SK-N-SH (cell line): ENCODE results near the gene RCAN3. TPM values are rescaled to one million over a fixed set of nuclear protein-coding genes. Genes with fewer than 3 reads are reported as not detected.

Experiments used
- CTCF ChIA-PET: fragments of 300-600, 350-600 bp; formaldehyde crosslinking; extraction: SDS; loops from one replicate; lab custom pipeline; 2021; lab: Yijun Ruan, JAX
- POLR2A ChIA-PET: fragments of 350-600 bp; sonication (Branson Sonifier 250); formaldehyde crosslinking; extraction: SDS; loops from one replicate; lab custom pipeline; 2020; ENCODE audit warnings: antibody characterized with exemption, inconsistent platforms; lab: Yijun Ruan, JAX
- DNase-seq: peaks from one replicate; pipeline ENCODE4 v3.0.0; 2012
- H2AFZ ChIP-seq: fragments of 200-600 bp; sonication (generic); 2 replicates; pipeline ENCODE4 v1.8.1; 2016; ENCODE audit warnings: antibody characterized with exemption, mild to moderate bottlenecking, low read depth
- H3F3A ChIP-seq: fragments of 200-600 bp; sonication (generic); replicated peaks from 2 replicates; pipeline ENCODE3; 2016; ENCODE audit warnings: antibody characterized with exemption, mild to moderate bottlenecking; ENCODE audit not compliant: insufficient read depth
- H3K27ac ChIP-seq, 2 experiments: fragments of 200-500 bp in 1 of 2; fragments of 200-600 bp in 1 of 2; sonication (Bioruptor generic) in 1 of 2; sonication (generic), shearing (Covaris generic) in 1 of 2; 2 replicates each; pipeline versions ENCODE4 v1.5.1 to v1.6.1; 2014 to 2016; ENCODE audit warnings: low read depth in 2 of 2, inconsistent platforms in 1 of 2, low read length in 1 of 2, mild to moderate bottlenecking in 1 of 2, mixed read lengths in 1 of 2
- H3K27me3 ChIP-seq: fragments of 200-600 bp; sonication (generic), shearing (Covaris generic); 2 replicates; pipeline ENCODE4 v1.6.1; 2016; ENCODE audit warnings: mixed run types; ENCODE audit not compliant: insufficient read depth
- H3K36me3 ChIP-seq, 2 experiments: fragments of 200-500 bp in 1 of 2; fragments of 200-600 bp in 1 of 2; sonication (Bioruptor generic) in 1 of 2; sonication (generic) in 1 of 2; replicated peaks in 1 of 2; 2 replicates each; pipeline versions ENCODE3 to v1.5.1; 2014 to 2016; ENCODE audit warnings: low read length in 1 of 2, mild to moderate bottlenecking in 1 of 2; ENCODE audit not compliant: insufficient read depth in 2 of 2, control insufficient read depth in 1 of 2
- H3K4me1 ChIP-seq, 2 experiments: fragments of 200-500 bp in 1 of 2; fragments of 200-600 bp in 1 of 2; sonication (Bioruptor generic) in 1 of 2; sonication (generic), shearing (Covaris generic) in 1 of 2; 2 replicates each; pipeline versions ENCODE4 v1.5.1 to v1.6.1; 2014 to 2016; ENCODE audit warnings: low read depth in 1 of 2, low read length in 1 of 2, mixed run types in 1 of 2; ENCODE audit not compliant: insufficient read depth in 2 of 2, control insufficient read depth in 1 of 2
- H3K4me2 ChIP-seq: fragments of 200-600 bp; sonication (generic), shearing (Covaris generic); 2 replicates; pipeline ENCODE4 v1.6.1; 2017; ENCODE audit warnings: mixed run types
- H3K4me3 ChIP-seq, 2 experiments: fragments of 200-500 bp in 1 of 2; fragments of 200-600 bp in 1 of 2; sonication (Bioruptor generic) in 1 of 2; sonication (generic), shearing (Covaris generic) in 1 of 2; 2 replicates each; pipeline versions ENCODE4 v1.5.1 to v1.8.1; 2014 to 2016; ENCODE audit warnings: low read depth in 2 of 2, inconsistent platforms in 1 of 2, low read length in 1 of 2, mild to moderate bottlenecking in 1 of 2, mixed read lengths in 1 of 2, moderate library complexity in 1 of 2
- H3K79me2 ChIP-seq: fragments of 200-600 bp; sonication (generic); 2 replicates; pipeline ENCODE4 v1.8.1; 2017; ENCODE audit warnings: mild to moderate bottlenecking; ENCODE audit not compliant: insufficient read depth
- H3K9ac ChIP-seq: fragments of 200-600 bp; sonication (generic); 2 replicates; pipeline ENCODE4 v1.6.1; 2017; ENCODE audit warnings: mixed run types
- H3K9me2 ChIP-seq: fragments of 200-600 bp; sonication (generic); 2 replicates; pipeline ENCODE4 v1.6.1; 2017; ENCODE audit warnings: mixed run types
- H3K9me3 ChIP-seq: fragments of 200-600 bp; sonication (generic); 2 replicates; pipeline ENCODE4 v1.6.1; 2017; ENCODE audit warnings: mixed run types, mild to moderate bottlenecking, moderate library complexity
- H4K20me1 ChIP-seq: fragments of 200-600 bp; sonication (generic); 2 replicates; pipeline ENCODE4 v1.6.1; 2017; ENCODE audit warnings: mild to moderate bottlenecking, mixed run types; ENCODE audit not compliant: insufficient read depth
- CHD2 ChIP-seq: fragments of 150-350 bp; IDR thresholded peaks from 2 replicates; pipeline ENCODE4 v1.6.1; 2018; ENCODE audit warnings: low read length; ENCODE audit not compliant: partially characterized antibody
- EP300 ChIP-seq, 2 experiments: IDR thresholded peaks; 2 replicates each; pipeline versions ENCODE4 v1.4.0 to v1.6.1; 2012; ENCODE audit warnings: borderline replicate concordance in 1 of 2, low read depth in 1 of 2, low read length in 1 of 2
- EZH2phosphoT487 ChIP-seq: fragments of 200-600 bp; sonication (generic); IDR thresholded peaks from 2 replicates; pipeline ENCODE4 v1.6.1; 2017; ENCODE audit warnings: low read depth, mixed run types, mild to moderate bottlenecking, antibody characterized with exemption, moderate library complexity, borderline replicate concordance
- GABPA ChIP-seq: IDR thresholded peaks from 2 replicates; pipeline ENCODE4 v1.4.0; 2012; ENCODE audit warnings: low read depth, mild to moderate bottlenecking
- MAX ChIP-seq: IDR thresholded peaks from 2 replicates; pipeline ENCODE4 v1.4.0; 2012; ENCODE audit warnings: low read depth
- MEF2A ChIP-seq: IDR thresholded peaks from 2 replicates; pipeline ENCODE4 v1.4.0; 2012; ENCODE audit warnings: low read depth, borderline replicate concordance
- MXI1 ChIP-seq: IDR thresholded peaks from 2 replicates; pipeline ENCODE4 v1.6.1; 2012; ENCODE audit warnings: mild to moderate bottlenecking, low read depth, low read length, improper control_type of control experiment
- POLR2AphosphoS5 ChIP-seq: IDR thresholded peaks from 2 replicates; pipeline ENCODE4 v1.6.1; 2012; ENCODE audit warnings: low read depth, low read length
- RAD21 ChIP-seq: IDR thresholded peaks from 2 replicates; pipeline ENCODE4 v1.6.1; 2012; ENCODE audit warnings: mild to moderate bottlenecking, low read length
- SMC3 ChIP-seq: IDR thresholded peaks from 2 replicates; pipeline ENCODE4 v1.6.1; 2012; ENCODE audit warnings: low read depth, low read length, improper control_type of control experiment
- TAF1 ChIP-seq: IDR thresholded peaks from 2 replicates; pipeline ENCODE4 v1.6.1; 2012; ENCODE audit warnings: low read depth, mild to moderate bottlenecking, low read length, moderate library complexity, borderline replicate concordance
- TCF12 ChIP-seq: IDR thresholded peaks from 2 replicates; pipeline ENCODE4 v1.4.0; 2012
- YY1 ChIP-seq: IDR thresholded peaks from 2 replicates; pipeline ENCODE4 v1.4.0; 2012; ENCODE audit warnings: low read depth, mild to moderate bottlenecking
- ZBTB33 ChIP-seq: IDR thresholded peaks from 2 replicates; pipeline ENCODE4 v1.4.0; 2012; ENCODE audit warnings: low read depth, borderline replicate concordance
- WGBS: methylation state at CpG from one replicate; pipeline ENCODE4 v1.1.6; 2017; ENCODE audit warnings: low lambda C conversion rate; 5-methylcytosine and 5-hydroxymethylcytosine counted together
- polyA plus RNA-seq, 3 experiments: library from polyadenylated mRNA; depleted of rRNA; stranded (reverse); fragments of >200 nt; gene quantifications; 2 replicates each; pipeline ENCODE4 v1.2.3, GENCODE V29; 2012
- TF ChIP-seq, protein P1 (sequence below): fragments of 200-600 bp; sonication (generic); IDR thresholded peaks from 2 replicates; pipeline ENCODE4 v1.6.1; 2017; ENCODE audit warnings: antibody characterized with exemption, mild to moderate bottlenecking, moderate library complexity
- TF ChIP-seq, protein P2 (sequence below): fragments of 150-350 bp; IDR thresholded peaks from 2 replicates; pipeline ENCODE4 v1.6.1; 2017; ENCODE audit warnings: antibody characterized with exemption, low read length, low read depth, borderline replicate concordance

Gene RCAN3
- polyA plus RNA-seq, 1 of the 3 experiments (the other 2 are of a cell fraction), result 4.8 TPM

DNA sequence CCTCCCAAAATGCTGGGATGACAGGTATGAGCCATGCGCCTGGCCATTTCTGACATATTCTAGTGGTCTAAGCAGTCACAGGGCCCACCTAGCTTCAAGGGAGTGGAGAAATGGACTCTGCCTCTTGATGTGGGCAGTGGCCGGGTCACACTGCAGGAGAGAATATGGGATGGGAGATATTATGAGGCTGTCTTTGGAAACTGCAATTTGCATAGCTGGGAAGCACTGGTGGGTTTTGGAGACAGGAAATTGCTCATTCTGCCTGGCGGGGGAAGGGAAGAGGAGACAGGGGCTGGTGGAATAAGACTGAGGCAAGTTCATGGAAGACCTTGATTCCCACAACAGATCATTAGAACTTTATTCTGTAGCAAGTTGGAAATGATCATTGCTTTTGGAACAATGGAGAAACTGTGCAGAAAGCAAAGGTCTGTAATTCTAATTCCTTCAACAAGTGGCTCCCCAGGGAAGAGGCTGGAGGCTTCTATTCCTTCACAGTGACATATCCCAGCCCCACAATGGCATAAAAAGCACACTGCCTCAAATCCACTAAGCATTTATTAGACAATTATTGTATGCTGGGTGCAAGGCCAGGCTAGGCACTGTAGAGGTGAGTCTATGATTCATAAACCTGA is 63.7 kb downstream of the RCAN3 start:
- Histone ChIP-seq H3K4me3 (no peak overlapping the region), H3F3A (no peaks in the 10 kb centered on the region), H3K4me1 (peaks cover 0 to 6% of the 10 kb centered on the region in 2 experiments; a peak in 1 of 4 replicates), H3K9ac (no peak overlapping the region), H4K20me1 (no peaks in the 10 kb centered on the region), H3K4me2 (0 out of 2 replicates have a peak overlapping the region, but pooled peaks have one; percentile 28), H2AFZ (no peak overlapping the region), H3K9me3 (no peaks in the 10 kb centered on the region), H3K27ac (no peak overlapping the region), H3K79me2 (no peaks in the 10 kb centered on the region), H3K36me3 (no peaks in the 10 kb centered on the region), H3K27me3 (no peaks in the 10 kb centered on the region), H3K9me2 (no peaks in the 10 kb centered on the region)
- TF ChIP-seq CHD2, result no peak
- TF ChIP-seq GABPA, result no peak
- TF ChIP-seq, protein P1, sequence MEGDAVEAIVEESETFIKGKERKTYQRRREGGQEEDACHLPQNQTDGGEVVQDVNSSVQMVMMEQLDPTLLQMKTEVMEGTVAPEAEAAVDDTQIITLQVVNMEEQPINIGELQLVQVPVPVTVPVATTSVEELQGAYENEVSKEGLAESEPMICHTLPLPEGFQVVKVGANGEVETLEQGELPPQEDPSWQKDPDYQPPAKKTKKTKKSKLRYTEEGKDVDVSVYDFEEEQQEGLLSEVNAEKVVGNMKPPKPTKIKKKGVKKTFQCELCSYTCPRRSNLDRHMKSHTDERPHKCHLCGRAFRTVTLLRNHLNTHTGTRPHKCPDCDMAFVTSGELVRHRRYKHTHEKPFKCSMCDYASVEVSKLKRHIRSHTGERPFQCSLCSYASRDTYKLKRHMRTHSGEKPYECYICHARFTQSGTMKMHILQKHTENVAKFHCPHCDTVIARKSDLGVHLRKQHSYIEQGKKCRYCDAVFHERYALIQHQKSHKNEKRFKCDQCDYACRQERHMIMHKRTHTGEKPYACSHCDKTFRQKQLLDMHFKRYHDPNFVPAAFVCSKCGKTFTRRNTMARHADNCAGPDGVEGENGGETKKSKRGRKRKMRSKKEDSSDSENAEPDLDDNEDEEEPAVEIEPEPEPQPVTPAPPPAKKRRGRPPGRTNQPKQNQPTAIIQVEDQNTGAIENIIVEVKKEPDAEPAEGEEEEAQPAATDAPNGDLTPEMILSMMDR, result no peak
- TF ChIP-seq ZBTB33, result no peak
- no peak for TF ChIP-seq EP300 (IDR thresholded peaks at IDR 0.05; ENCODE audit: borderline replicate concordance in 1 of 2, low read depth in 1 of 2, low read length in 1 of 2)
- TF ChIP-seq TAF1, result no peak
- TF ChIP-seq SMC3, result no peak
- no peak for TF ChIP-seq TCF12
- no peak for DNase-seq
- 75% methylated on average over 3 of the region's 3 CpGs for WGBS
- CTCF ChIA-PET, result no interaction called here
- POLR2A ChIA-PET, result no interaction called here

DNA sequence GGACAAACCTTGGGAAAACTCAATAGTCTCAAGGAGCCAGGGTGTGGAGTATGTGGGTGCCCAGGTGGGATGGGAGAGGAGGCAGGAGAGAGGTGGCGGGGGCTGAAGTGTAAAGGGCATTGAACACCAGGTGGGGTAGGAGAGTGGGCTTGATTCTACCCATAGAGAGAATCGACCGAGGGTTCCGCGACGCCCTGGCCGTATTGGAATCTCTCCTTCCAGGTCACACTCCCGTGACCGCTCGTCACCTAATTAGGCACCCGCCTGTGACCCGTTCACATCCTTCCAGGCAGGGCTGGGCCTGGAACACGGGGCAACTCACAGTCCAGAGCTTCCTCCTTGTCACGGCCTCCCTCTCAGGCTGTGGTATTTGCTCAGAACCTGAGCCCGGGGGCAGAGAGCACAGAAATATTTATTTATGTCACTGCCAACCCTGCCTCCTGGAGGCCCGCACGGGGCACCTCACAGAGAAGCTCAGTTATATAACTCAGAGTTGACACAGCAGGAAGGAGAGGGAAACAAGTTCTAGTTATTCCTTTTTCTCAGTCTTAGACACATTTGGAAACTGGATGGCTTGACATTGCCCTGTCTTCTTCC is 65.3 kb downstream of the RCAN3 start:
- no peak for DNase-seq
- H3K27ac ChIP-seq, result no peak overlapping the region
- no peak overlapping the region for H3K9ac ChIP-seq
- no peaks in the 10 kb centered on the region for H3K27me3 ChIP-seq
- H3F3A ChIP-seq, result no peaks in the 10 kb centered on the region
- H3K36me3 ChIP-seq, result no peaks in the 10 kb centered on the region
- H3K9me3 ChIP-seq, result no peaks in the 10 kb centered on the region
- no peaks in the 10 kb centered on the region for H3K9me2 ChIP-seq
- H3K79me2 ChIP-seq, result no peaks in the 10 kb centered on the region
- POLR2A ChIA-PET, result no interaction called here
- CTCF ChIA-PET, result interaction anchor here (1.3 kb wide), 1 partner anchor 19 kb away, joined by 3 read pairs; no protein-coding TSS in a partner anchor
- no peak overlapping the region for H3K4me2 ChIP-seq
- H2AFZ ChIP-seq, result no peak overlapping the region
- no peaks in the 10 kb centered on the region for H3K4me1 ChIP-seq
- no peak overlapping the region for H3K4me3 ChIP-seq
- WGBS, result 71% methylated on average over 9 of the region's 17 CpGs
- no peaks in the 10 kb centered on the region for H4K20me1 ChIP-seq
- no peak for TF ChIP-seq EP300 (IDR thresholded peaks at IDR 0.05; ENCODE audit: borderline replicate concordance in 1 of 2, low read depth in 1 of 2, low read length in 1 of 2)
- TF ChIP-seq MXI1, result no peak
- TF ChIP-seq MEF2A, result no peak
- no peak for TF ChIP-seq SMC3
- no peak for TF ChIP-seq YY1
- TF ChIP-seq MAX, result no peak
- TF ChIP-seq EZH2phosphoT487, result no peak
- no peak for TF ChIP-seq POLR2AphosphoS5
- TF ChIP-seq RAD21, result no peak
- TF ChIP-seq ZBTB33, result no peak
- TF ChIP-seq, protein P2, sequence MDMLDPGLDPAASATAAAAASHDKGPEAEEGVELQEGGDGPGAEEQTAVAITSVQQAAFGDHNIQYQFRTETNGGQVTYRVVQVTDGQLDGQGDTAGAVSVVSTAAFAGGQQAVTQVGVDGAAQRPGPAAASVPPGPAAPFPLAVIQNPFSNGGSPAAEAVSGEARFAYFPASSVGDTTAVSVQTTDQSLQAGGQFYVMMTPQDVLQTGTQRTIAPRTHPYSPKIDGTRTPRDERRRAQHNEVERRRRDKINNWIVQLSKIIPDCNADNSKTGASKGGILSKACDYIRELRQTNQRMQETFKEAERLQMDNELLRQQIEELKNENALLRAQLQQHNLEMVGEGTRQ, result no peak
